ENCODE results near the gene SIM2. TPM values are rescaled to one million over a fixed set of nuclear protein-coding genes. Genes with fewer than 3 reads are reported as not detected.

The SIM2 gene
- total and polyA plus RNA-seq, 2 of the 13 experiments (the other 11 are each of a cell fraction or from before 2014, with no cell fraction given), result 0.36 to 0.53 TPM

GRCh38 chr21:36658926-36659325 is 40.0 kb upstream of the SIM2 start (continued):
- TF ChIP-seq ZEB1 (IDR thresholded peaks at IDR 0.05; ENCODE audit: insufficient replicate concordance, low read depth), result no peak

GRCh38 chr21:36661511-36662309 is 37.2 kb upstream of the SIM2 start:
- Histone ChIP-seq H3K27ac (ENCODE audit: extremely low read length, insufficient read depth, low read length) (peak overlapping the region; percentile 19), H3K9ac (ENCODE audit: insufficient read depth, low read depth, low read length) (no peak overlapping the region), H4K20me1 (ENCODE audit: insufficient read depth, low read length) (no peaks in the 10 kb centered on the region), H3K4me3 (replicated peaks in 1 of 3; ENCODE audit: insufficient read depth in 1 of 3, low read depth in 2 of 3, low read length in 3 of 3) (0 out of 6 replicates have a peak overlapping the region, but pooled peaks of 1 of the 3 experiments have one; percentile 5), H3K4me1 (ENCODE audit: insufficient read depth, low read length) (peaks cover 51% of the 10 kb centered on the region), H3K27me3 (ENCODE audit: control insufficient read depth in 1 of 2, insufficient read depth in 2 of 2, low read length in 2 of 2) (peaks cover 0 to 17% of the 10 kb centered on the region in 2 experiments; a peak in 2 of 5 replicates), H3K36me3 (replicated peaks in 1 of 2; ENCODE audit: control insufficient read depth in 1 of 2, insufficient read depth in 2 of 2, low read length in 2 of 2) (no peaks in the 10 kb centered on the region), H3K4me2 (ENCODE audit: low read depth, low read length) (peak overlapping the region; percentile 50), H3K79me2 (ENCODE audit: insufficient read depth, low read length) (no peaks in the 10 kb centered on the region), H2AFZ (ENCODE audit: low read length) (no peak overlapping the region), H3K9me3 (ENCODE audit: low read length) (no peaks in the 10 kb centered on the region)
- peak; percentile 93 for ATAC-seq
- intact Hi-C loops (cut with micrococcal nuclease; ENCODE audit: unreplicated experiment), result no loop called here
- in situ Hi-C loops (cut with HindIII; ENCODE audit: extremely low pct_ligation_motif_present, low pct_unique_long_range_greater_than_20kb), result no loop called here
- WGBS (ENCODE audit: low lambda C conversion rate), result 12% methylated on average over 11 of the region's 11 CpGs
- ChIA-PET POLR2A (interaction anchor here (0.6 to 1.8 kb wide), 2 partner anchors 14 to 74 kb away, joined by 3 to 5 read pairs; no protein-coding TSS in a partner anchor), CTCF (ENCODE audit: low intra/inter-chr PET ratio, low total read pairs) (interaction anchor here (1.1 to 1.3 kb wide), 2 partner anchors 31 to 266 kb away, joined by 4 read pairs; no protein-coding TSS in a partner anchor)
- FAIRE-seq, result peak; percentile 64
- no TSS peak for BruUV-seq (replicated peaks)
- peak; percentile 96 for DNase-seq (ENCODE audit: low spot score)
- TF ChIP-seq TCF7L2 (IDR thresholded peaks at IDR 0.05; ENCODE audit: low read depth, low read length), result no peak
- TF ChIP-seq STAG1 (CRISPR knock-in tag; IDR thresholded peaks at IDR 0.05), result peak; percentile 65
- TF ChIP-seq STAT5B (CRISPR knock-in tag; IDR thresholded peaks at IDR 0.05), result no peak
- peak; percentile 65 for TF ChIP-seq FOXP4 (CRISPR knock-in tag; IDR thresholded peaks at IDR 0.05)
- no peak for TF ChIP-seq ZNF747 (CRISPR knock-in tag; IDR thresholded peaks at IDR 0.05; ENCODE audit: borderline replicate concordance)
- TF ChIP-seq CREM (IDR thresholded peaks at IDR 0.05), result peak; percentile 36; the same call in 1 of the 2 replicates
- no peak for TF ChIP-seq CREM (CRISPR knock-in tag; IDR thresholded peaks at IDR 0.05)
- TF ChIP-seq BCL3 (CRISPR knock-in tag; IDR thresholded peaks at IDR 0.05), result no peak
- no peak for TF ChIP-seq NFRKB (IDR thresholded peaks at IDR 0.05)
- TF ChIP-seq SNAPC2 (CRISPR knock-in tag; IDR thresholded peaks at IDR 0.05), result no peak
- TF ChIP-seq ZSCAN9 (CRISPR knock-in tag; IDR thresholded peaks at IDR 0.05; ENCODE audit: borderline replicate concordance), result no peak
- no peak for TF ChIP-seq ZNF329 (CRISPR knock-in tag; IDR thresholded peaks at IDR 0.05; ENCODE audit: low read depth)
- TF ChIP-seq ZNF275 (CRISPR knock-in tag; IDR thresholded peaks at IDR 0.05; ENCODE audit: borderline replicate concordance), result no peak
- TF ChIP-seq NFKB2 (CRISPR knock-in tag; IDR thresholded peaks at IDR 0.05; ENCODE audit: borderline replicate concordance), result no peak
- TF ChIP-seq RFXANK (CRISPR knock-in tag; IDR thresholded peaks at IDR 0.05), result no peak
- no peak for TF ChIP-seq RBAK (CRISPR knock-in tag; IDR thresholded peaks at IDR 0.05)
- peak; percentile 38; the same call in 1 of the 2 replicates for TF ChIP-seq FOXJ3 (CRISPR knock-in tag; IDR thresholded peaks at IDR 0.05; ENCODE audit: borderline replicate concordance)

All from HepG2 (cell line).